ENCODE results near the gene HECW1. TPM values are rescaled to one million over a fixed set of nuclear protein-coding genes. Genes with fewer than 3 reads are reported as not detected.

Gene HECW1
- polyA plus RNA-seq, 2 of the 4 experiments (the other 2 are of a cell fraction) = 11.3 TPM

GRCh38 chr7:43395351-43395750 lies 282.9 kb downstream of the HECW1 start:
- ChIA-PET POLR2A (no interaction called here), CTCF (interaction anchor here (0.9 to 1.9 kb wide), 2 partner anchors 9 to 44 kb away, joined by 3 to 5 read pairs; no protein-coding TSS in a partner anchor)
- no peaks in the 10 kb centered on the region for H3K9me3 ChIP-seq
- no peak overlapping the region for H3K27ac ChIP-seq
- no peak for ATAC-seq
- no peak for TF ChIP-seq POLR2AphosphoS2 (conservative IDR thresholded peaks at IDR 0.05; ENCODE audit: low read length)
- TF ChIP-seq EHMT2 (IDR thresholded peaks at IDR 0.05; ENCODE audit: low read depth) = no peak
- no peak for TF ChIP-seq FOXS1 (CRISPR knock-in tag; IDR thresholded peaks at IDR 0.05)
- TF ChIP-seq TFCP2L1 (CRISPR knock-in tag; IDR thresholded peaks at IDR 0.05) = no peak
- TF ChIP-seq HES2 (IDR thresholded peaks at IDR 0.05) = no peak
- no peak for TF ChIP-seq ZFP36 (IDR thresholded peaks at IDR 0.05; ENCODE audit: borderline replicate concordance, partially characterized antibody)
- WGBS (ENCODE audit: missing lambda C conversion rate) = 56% methylated on average over 2 of the region's 2 CpGs
- H3K4me3 ChIP-seq = no peak overlapping the region
- H3K4me1 ChIP-seq = no peaks in the 10 kb centered on the region
- no peak for DNase-seq (ENCODE audit: low read depth in 1 of 2, low spot score in 1 of 2)
- no peak overlapping the region for H3K4me2 ChIP-seq
- FAIRE-seq = no peak

DNA sequence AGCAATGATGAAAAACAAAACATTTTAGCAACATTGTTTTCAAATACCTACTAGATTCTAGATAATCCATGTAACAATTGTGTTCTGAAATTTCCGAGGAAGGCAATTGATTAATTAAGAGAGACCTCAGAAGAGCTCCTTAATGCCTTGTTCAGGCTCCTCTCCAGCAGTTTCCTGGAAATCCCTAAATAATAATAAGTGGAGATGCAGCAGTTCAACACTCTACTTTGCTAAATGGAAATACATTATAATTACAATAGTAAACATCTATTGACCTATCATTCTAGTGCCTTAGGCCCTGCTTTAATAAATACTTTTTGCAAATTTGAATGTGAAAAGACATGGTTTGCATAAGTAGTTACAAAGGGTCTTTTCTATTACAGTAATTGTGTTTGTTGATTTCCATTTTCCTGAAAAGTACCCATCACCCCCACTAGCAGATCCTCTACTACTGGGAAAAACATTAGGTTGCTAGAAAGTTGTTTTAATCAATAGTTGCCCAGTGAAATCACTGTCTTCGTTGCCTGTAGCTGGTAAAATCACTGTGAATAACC lies 283.8 kb downstream of the HECW1 start:
- no peak for TF ChIP-seq HEYL (CRISPR knock-in tag; IDR thresholded peaks at IDR 0.05)
- TF ChIP-seq, protein P1, sequence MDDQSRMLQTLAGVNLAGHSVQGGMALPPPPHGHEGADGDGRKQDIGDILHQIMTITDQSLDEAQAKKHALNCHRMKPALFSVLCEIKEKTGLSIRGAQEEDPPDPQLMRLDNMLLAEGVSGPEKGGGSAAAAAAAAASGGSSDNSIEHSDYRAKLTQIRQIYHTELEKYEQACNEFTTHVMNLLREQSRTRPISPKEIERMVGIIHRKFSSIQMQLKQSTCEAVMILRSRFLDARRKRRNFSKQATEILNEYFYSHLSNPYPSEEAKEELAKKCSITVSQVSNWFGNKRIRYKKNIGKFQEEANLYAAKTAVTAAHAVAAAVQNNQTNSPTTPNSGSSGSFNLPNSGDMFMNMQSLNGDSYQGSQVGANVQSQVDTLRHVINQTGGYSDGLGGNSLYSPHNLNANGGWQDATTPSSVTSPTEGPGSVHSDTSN (IDR thresholded peaks at IDR 0.05) = no peak
- TF ChIP-seq REST (IDR thresholded peaks at IDR 0.05) = no peak
- TF ChIP-seq CHD4 (IDR thresholded peaks at IDR 0.05; ENCODE audit: borderline replicate concordance) = no peak
- TF ChIP-seq NFE2L2 (conservative IDR thresholded peaks at IDR 0.05; ENCODE audit: low read length) = no peak
- CTCF ChIA-PET = interaction anchor here (0.9 to 1.9 kb wide), 2 partner anchors 10 to 43 kb away, joined by 3 to 5 read pairs; no protein-coding TSS in a partner anchor
- Histone ChIP-seq H3K9me3 (no peaks in the 10 kb centered on the region), H3K4me1 (no peaks in the 10 kb centered on the region), H3K4me3 (no peak overlapping the region), H3K27ac (no peak overlapping the region), H3K4me2 (no peak overlapping the region)
- POLR2A ChIA-PET = no interaction called here
- WGBS (ENCODE audit: missing lambda C conversion rate) = 85% methylated on average over 2 of the region's 2 CpGs
- no peak for ATAC-seq
- FAIRE-seq = no peak
- no peak for DNase-seq (ENCODE audit: low read depth in 1 of 2, low spot score in 1 of 2)

- FAIRE-seq (no peak), DNase-seq (ENCODE audit: low read depth in 1 of 2, low spot score in 1 of 2) (no peak), ATAC-seq (no peak)
- Histone ChIP-seq H3K4me2 (no peak overlapping the region), H3K27ac (no peak overlapping the region), H3K4me3 (no peak overlapping the region), H3K9me3 (no peaks in the 10 kb centered on the region), H3K4me1 (no peaks in the 10 kb centered on the region)
- CTCF ChIA-PET = interaction anchor here (0.6 kb wide), 1 partner anchor 9 kb away, joined by 3 read pairs; no protein-coding TSS in a partner anchor
- TF ChIP-seq CBX8 (IDR thresholded peaks at IDR 0.05) (no peak), HEYL (CRISPR knock-in tag; IDR thresholded peaks at IDR 0.05) (no peak), KDM1A (IDR thresholded peaks at IDR 0.05; ENCODE audit: low read depth) (no peak)
- POLR2A ChIA-PET = no interaction called here
These were observed 286.4 kb downstream of the HECW1 start for GRCh38 chr7:43398831-43399230.

DNA sequence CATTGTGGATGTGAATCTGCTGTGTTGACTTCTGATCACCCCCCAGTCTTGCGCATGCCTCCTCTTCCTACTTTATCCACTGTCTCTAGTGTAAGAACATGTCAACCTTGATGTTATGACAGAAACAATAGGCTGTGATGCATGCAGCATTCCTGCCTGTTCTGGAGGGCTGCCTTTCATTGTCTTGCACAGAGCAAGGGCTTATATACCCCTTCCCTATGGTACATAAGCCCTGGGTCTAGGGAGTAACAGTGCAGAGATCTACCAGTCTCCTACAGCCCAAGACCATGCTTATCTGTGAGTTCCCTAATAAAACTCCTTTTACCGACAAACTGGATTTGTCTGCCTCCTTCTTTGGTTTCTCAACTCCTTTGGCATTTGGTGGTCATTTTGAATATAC lies 293.5 kb downstream of the HECW1 start:
- H3K4me2 ChIP-seq = no peak overlapping the region
- H3K27ac ChIP-seq = no peak overlapping the region
- no peak for ATAC-seq
- ChIA-PET POLR2A (no interaction called here), CTCF (no interaction called here)
- DNase-seq (ENCODE audit: low read depth in 1 of 2, low spot score in 1 of 2) = no peak
- H3K9me3 ChIP-seq = no peaks in the 10 kb centered on the region
- H3K4me1 ChIP-seq = no peaks in the 10 kb centered on the region
- H3K4me3 ChIP-seq = no peak overlapping the region
- FAIRE-seq = no peak
- WGBS (ENCODE audit: missing lambda C conversion rate) = 93% methylated on average over 2 of the region's 2 CpGs
- TF ChIP-seq RAD21 (conservative IDR thresholded peaks at IDR 0.05 in 1 of 2, IDR thresholded peaks at IDR 0.05 in 1 of 2) (no peak), JUN (IDR thresholded peaks at IDR 0.05) (no peak), FOSL2 (IDR thresholded peaks at IDR 0.05) (no peak), FOSL2 (CRISPR knock-in tag; IDR thresholded peaks at IDR 0.05) (no peak), FOSB (CRISPR knock-in tag; IDR thresholded peaks at IDR 0.05) (no peak), ZFP36 (IDR thresholded peaks at IDR 0.05; ENCODE audit: borderline replicate concordance, partially characterized antibody) (no peak), TP53 (CRISPR knock-in tag; IDR thresholded peaks at IDR 0.05) (no peak), ATOH8 (CRISPR knock-in tag; IDR thresholded peaks at IDR 0.05; ENCODE audit: low read depth) (no peak)
- TF ChIP-seq, protein P1 (IDR thresholded peaks at IDR 0.05) = no peak
- TF ChIP-seq, protein P2, sequence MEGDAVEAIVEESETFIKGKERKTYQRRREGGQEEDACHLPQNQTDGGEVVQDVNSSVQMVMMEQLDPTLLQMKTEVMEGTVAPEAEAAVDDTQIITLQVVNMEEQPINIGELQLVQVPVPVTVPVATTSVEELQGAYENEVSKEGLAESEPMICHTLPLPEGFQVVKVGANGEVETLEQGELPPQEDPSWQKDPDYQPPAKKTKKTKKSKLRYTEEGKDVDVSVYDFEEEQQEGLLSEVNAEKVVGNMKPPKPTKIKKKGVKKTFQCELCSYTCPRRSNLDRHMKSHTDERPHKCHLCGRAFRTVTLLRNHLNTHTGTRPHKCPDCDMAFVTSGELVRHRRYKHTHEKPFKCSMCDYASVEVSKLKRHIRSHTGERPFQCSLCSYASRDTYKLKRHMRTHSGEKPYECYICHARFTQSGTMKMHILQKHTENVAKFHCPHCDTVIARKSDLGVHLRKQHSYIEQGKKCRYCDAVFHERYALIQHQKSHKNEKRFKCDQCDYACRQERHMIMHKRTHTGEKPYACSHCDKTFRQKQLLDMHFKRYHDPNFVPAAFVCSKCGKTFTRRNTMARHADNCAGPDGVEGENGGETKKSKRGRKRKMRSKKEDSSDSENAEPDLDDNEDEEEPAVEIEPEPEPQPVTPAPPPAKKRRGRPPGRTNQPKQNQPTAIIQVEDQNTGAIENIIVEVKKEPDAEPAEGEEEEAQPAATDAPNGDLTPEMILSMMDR (IDR thresholded peaks at IDR 0.05) = no peak
